B cell (primary cell): Measurements from ENCODE around the gene FMNL1. TPM values are rescaled to one million over a fixed set of nuclear protein-coding genes. Genes with fewer than 3 reads are reported as not detected.

Source experiments
- ATAC-seq: fragments of 200-7000 bp; cut with Tn5 transposase; one replicate; pipeline ENCODE4 v1.10.0; 2021; ENCODE audit warnings: low read depth, mild to moderate bottlenecking, moderate number of reproducible peaks, moderate library complexity
- CTCF ChIA-PET: fragments of 350-600 bp; sonication (Branson Sonifier 250); formaldehyde crosslinking; loops from one replicate; lab custom pipeline; 2021; ENCODE audit warnings: antibody characterized with exemption, inconsistent platforms; lab: Charles Lee
- POLR2A ChIA-PET: fragments of 350-600 bp; sonication (Branson Sonifier 250); formaldehyde crosslinking; loops from one replicate; lab custom pipeline; 2021; ENCODE audit warnings: antibody characterized with exemption; lab: Charles Lee
- DNase-seq: peaks from one replicate; pipeline ENCODE4 v3.0.0; 2013
- H2AFZ ChIP-seq: 2 replicates; pipeline ENCODE4 v1.6.1; 2012; ENCODE audit warnings: mild to moderate bottlenecking, low read depth, low read length; ENCODE audit not compliant: insufficient read depth, poor library complexity, severe bottlenecking
- H3K27ac ChIP-seq, 2 donors: 1 replicate in 1 of 2; 2 replicates in 1 of 2; pipeline ENCODE4 v1.5.1; 2012 to 2013; ENCODE audit warnings: low read length in 2 of 2, mild to moderate bottlenecking in 2 of 2, moderate library complexity in 1 of 2
- H3K27me3 ChIP-seq, 4 experiments: fragments of 200-600 bp in 1 of 4; sonication (generic) in 1 of 4; replicated peaks in 1 of 4; 1 replicate in 2 of 4; 2 replicates in 2 of 4; pipeline versions ENCODE4 v1.6.1 to v1.7.0; 2013 to 2016; ENCODE audit warnings: low read length in 3 of 4, mild to moderate bottlenecking in 2 of 4, mixed read lengths in 1 of 4, moderate library complexity in 1 of 4; ENCODE audit not compliant: insufficient read depth in 4 of 4, control insufficient read depth in 3 of 4; ENCODE audit errors: control extremely low read depth in 1 of 4
- H3K36me3 ChIP-seq, 2 experiments: replicated peaks in 1 of 2; 1 replicate in 1 of 2; 2 replicates in 1 of 2; pipeline versions ENCODE4 v1.6.1 to v1.7.1; 2013; ENCODE audit warnings: low read length in 1 of 2; ENCODE audit not compliant: insufficient read depth in 2 of 2, control insufficient read depth in 1 of 2; ENCODE audit errors: control extremely low read depth in 1 of 2, extremely low read depth in 1 of 2
- H3K4me1 ChIP-seq, 2 donors: fragments of 200-600 bp in 1 of 2; sonication (generic) in 1 of 2; 1 replicate in 1 of 2; 2 replicates in 1 of 2; pipeline versions ENCODE4 v1.5.1 to v1.6.1; 2013 to 2017; ENCODE audit warnings: low read length in 2 of 2; ENCODE audit not compliant: control insufficient read depth in 2 of 2, insufficient read depth in 2 of 2
- H3K4me2 ChIP-seq: replicated peaks from 2 replicates; pipeline ENCODE3; 2012; ENCODE audit warnings: mild to moderate bottlenecking, low read depth, low read length; ENCODE audit not compliant: poor library complexity, severe bottlenecking
- H3K4me3 ChIP-seq, 5 experiments: fragments of 200-600 bp in 1 of 5; sonication (generic) in 1 of 5; 1 replicate in 3 of 5; 2 replicates in 2 of 5; pipeline versions ENCODE4 v1.5.1 to v1.7.0; 2011 to 2016; ENCODE audit warnings: low read length in 4 of 5, mild to moderate bottlenecking in 4 of 5, low read depth in 2 of 5, control low read depth in 1 of 5, moderate library complexity in 1 of 5; ENCODE audit not compliant: insufficient read depth in 1 of 5; ENCODE audit errors: control extremely low read depth in 1 of 5, extremely low read depth in 1 of 5
- H3K79me2 ChIP-seq: fragments of 200-600 bp; sonication (generic); one replicate; pipeline ENCODE4 v1.6.0; 2016; ENCODE audit warnings: low read length; ENCODE audit not compliant: control insufficient read depth, insufficient read depth
- H3K9ac ChIP-seq: fragments of 200-600 bp; sonication (generic); 2 replicates; pipeline ENCODE4 v1.6.1; 2017; ENCODE audit warnings: mild to moderate bottlenecking, low read length, moderate library complexity
- H3K9me3 ChIP-seq, 3 donors: one replicate each; pipeline versions ENCODE4 v1.6.1 to v1.7.1; 2013; ENCODE audit warnings: low read length in 2 of 3; ENCODE audit not compliant: control insufficient read depth in 2 of 3, insufficient read depth in 1 of 3; ENCODE audit errors: control extremely low read depth in 1 of 3
- H4K20me1 ChIP-seq: 2 replicates; pipeline ENCODE4 v1.6.0; 2012; ENCODE audit warnings: mild to moderate bottlenecking, low read length; ENCODE audit not compliant: insufficient read depth, control insufficient read depth, poor library complexity, severe bottlenecking
- H3K27ac Mint-ChIP-seq: one replicate; pipeline ENCODE4 v1.8.0; 2021; ENCODE audit warnings: mixed read lengths
- H3K27me3 Mint-ChIP-seq: one replicate; pipeline ENCODE4 v1.8.0; 2021; ENCODE audit warnings: mixed read lengths
- H3K4me1 Mint-ChIP-seq: one replicate; pipeline ENCODE4 v1.8.0; 2021; ENCODE audit warnings: mixed read lengths
- H3K4me3 Mint-ChIP-seq: one replicate; pipeline ENCODE4 v1.8.0; 2021; ENCODE audit warnings: mixed read lengths
- H3K9me3 Mint-ChIP-seq: one replicate; pipeline ENCODE4 v1.8.0; 2022; ENCODE audit warnings: mixed read lengths; ENCODE audit not compliant: insufficient read depth
- CTCF ChIP-seq: fragments of 200-600 bp; IDR thresholded peaks from one replicate; pipeline ENCODE4 v1.8.0; 2022; ENCODE audit warnings: antibody characterized with exemption, mild to moderate bottlenecking
- EZH2 ChIP-seq: IDR thresholded peaks from 2 replicates; pipeline ENCODE4 v1.6.1; 2012; ENCODE audit warnings: borderline replicate concordance, low read depth, mild to moderate bottlenecking, moderate library complexity, low read length; ENCODE audit not compliant: insufficient read depth, poor library complexity, severe bottlenecking
- WGBS: methylation state at CpG from one replicate; pipeline ENCODE4 v1.1.5; 2013; ENCODE audit warnings: missing lambda C conversion rate; ENCODE audit not compliant: insufficient coverage; 5-methylcytosine and 5-hydroxymethylcytosine counted together
- intact Hi-C: fragments of 100-400 bp; cut with micrococcal nuclease; formaldehyde crosslinking; loops from one replicate; pipeline ENCODE4 v1.10.0; 2022
- polyA plus RNA-seq: library from polyadenylated mRNA; depleted of rRNA; stranded (reverse); fragments of >200 nt; gene quantifications from 2 replicates; pipeline ENCODE4 v1.2.3, GENCODE V29; 2012
- total RNA-seq, 2 donors: library from RNA; stranded (reverse); fragments of 120-200 nt in 1 of 2; gene quantifications; 1 replicate in 1 of 2; 2 replicates in 1 of 2; pipeline versions ENCODE4 v1.2.3 to v1.2.4, GENCODE V29; 2013 to 2022

FMNL1 gene
- total and polyA plus RNA-seq, 2 donors (not counting 1 experiment from before 2014, with no cell fraction given), result 386 to 663 TPM

DNA sequence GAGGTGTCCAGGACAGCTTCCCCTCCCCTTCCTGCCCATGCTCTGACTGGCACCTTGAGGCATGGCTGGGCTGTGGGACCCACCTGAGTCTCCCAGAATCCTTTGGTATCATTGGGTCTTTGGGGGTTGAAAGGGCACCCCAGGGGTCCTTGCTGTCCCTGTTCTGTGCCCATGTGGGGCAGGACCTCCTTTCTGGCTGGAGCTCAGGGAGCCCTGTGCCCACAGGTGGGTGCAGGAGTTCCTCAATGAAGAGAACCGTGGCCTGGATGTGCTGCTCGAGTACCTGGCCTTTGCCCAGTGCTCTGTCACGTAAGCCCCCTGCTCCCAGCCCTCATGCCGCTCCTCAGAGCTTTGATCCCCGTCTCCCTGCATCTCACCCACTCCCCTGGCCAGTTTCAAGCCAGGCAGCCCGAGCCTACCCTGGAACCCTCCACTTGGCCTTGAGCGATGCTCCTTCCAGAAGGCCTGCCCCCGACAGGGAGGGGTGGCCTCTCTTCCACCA lies 11.8 kb downstream of the FMNL1 start:
- no peak overlapping the region for H2AFZ ChIP-seq
- peaks cover 40 to 67% of the 10 kb centered on the region in 2 donors for H3K4me1 ChIP-seq
- intact Hi-C loops, result no loop called here
- H3K36me3 ChIP-seq, result peaks cover 3 to 78% of the 10 kb centered on the region in 2 experiments
- Mint-ChIP-seq H3K27me3 (no peaks in the 10 kb centered on the region), H3K9me3 (no peaks in the 10 kb centered on the region), H3K27ac (peak overlapping the region; percentile 71), H3K4me1 (peaks cover 69% of the 10 kb centered on the region), H3K4me3 (no peak overlapping the region)
- peaks cover 70% of the 10 kb centered on the region for H4K20me1 ChIP-seq
- WGBS, result 93% methylated on average over 8 of the region's 8 CpGs
- peaks cover 70% of the 10 kb centered on the region for H3K79me2 ChIP-seq
- DNase-seq (no peak), ATAC-seq (no peak)
- CTCF ChIA-PET, result interaction anchor here (0.6 to 24.6 kb wide), 7 partner anchors 10 to 152 kb away, joined by 3 to 737 read pairs (median 6); partner anchors contain the start of genes FMNL1 and MAP3K14
- H3K4me3 ChIP-seq, result no peak overlapping the region
- POLR2A ChIA-PET, result interaction anchor here (9.9 kb wide), 1 partner anchor 13 kb away, joined by 149 read pairs; the partner anchor contains the start of gene FMNL1
- TF ChIP-seq CTCF, result no peak
- no peak for TF ChIP-seq EZH2
- H3K9me3 ChIP-seq, result no peaks in the 10 kb centered on the region
- H3K4me2 ChIP-seq, result no peak overlapping the region
- H3K9ac ChIP-seq, result no peak overlapping the region
- no peaks in the 10 kb centered on the region for H3K27me3 ChIP-seq
- peak overlapping the region in 1 of 2 donors; percentile 100 for H3K27ac ChIP-seq
